HepG2 (cell line): ENCODE results near the gene IBTK. TPM values are rescaled to one million over a fixed set of nuclear protein-coding genes. Genes with fewer than 3 reads are reported as not detected.

ENCODE experiments used
- MAFF ChIP-seq: IDR thresholded peaks from 2 replicates; pipeline ENCODE4 v1.6.1; 2011; ENCODE audit warnings: low read depth, low read length, improper control_type of control experiment
- NFKBIZ ChIP-seq: IDR thresholded peaks from 2 replicates; pipeline ENCODE4 v1.6.1; 2018; ENCODE audit warnings: missing genetic modification reagents, missing compliant biosample characterization
- RXRB ChIP-seq: IDR thresholded peaks from 2 replicates; pipeline ENCODE4 v1.6.1; 2016; ENCODE audit warnings: borderline replicate concordance, missing genetic modification reagents, missing compliant biosample characterization
- TCF7L2 ChIP-seq: IDR thresholded peaks from 2 replicates; pipeline ENCODE4 v1.6.1; 2011; ENCODE audit warnings: mild to moderate bottlenecking, low read depth, low read length, moderate library complexity
- TP53 ChIP-seq: sonication (generic); formaldehyde crosslinking; conservative IDR thresholded peaks from 2 replicates; pipeline ENCODE4 v1.4.0; 2020; ENCODE audit warnings: missing genetic modification reagents
- ZKSCAN5 ChIP-seq: sonication (generic); formaldehyde crosslinking; IDR thresholded peaks from 2 replicates; pipeline ENCODE4 v1.5.1; 2020; ENCODE audit warnings: mild to moderate bottlenecking, missing genetic modification reagents
- ZNF766 ChIP-seq: sonication (generic); formaldehyde crosslinking; IDR thresholded peaks from 2 replicates; pipeline ENCODE4 v1.5.0; 2020; ENCODE audit warnings: missing genetic modification reagents, borderline replicate concordance
- ZSCAN9 ChIP-seq: IDR thresholded peaks from 2 replicates; pipeline ENCODE4 v1.6.1; 2016; ENCODE audit warnings: borderline replicate concordance
- polyA plus RNA-seq, 8 experiments: library from polyadenylated mRNA; depleted of rRNA in 3 of 8; stranded (reverse) in 7 of 8; unstranded in 1 of 8; fragments of >200 nt; fragmentation: Illumina TruSeq in 4 of 8; extraction: Trizol in 4 of 8; gene quantifications; 2 replicates each; pipeline versions ENCODE4 v1.2.1 to v1.2.3, GENCODE V29; 2011 to 2016; ENCODE audit warnings: low read depth in 4 of 8, missing spikeins in 1 of 8, mixed read lengths in 1 of 8; ENCODE audit not compliant: insufficient read depth in 1 of 8
- total RNA-seq, 5 experiments: library from RNA; depleted of rRNA; stranded (reverse); fragments of >200 nt; fragmentation: Illumina TruSeq; extraction: Trizol; gene quantifications; 2 replicates each; pipeline ENCODE4 v1.2.3, GENCODE V29; 2016; ENCODE audit warnings: low read depth in 1 of 5
- TF ChIP-seq, protein P1 (sequence below): IDR thresholded peaks from 2 replicates; pipeline ENCODE4 v1.6.1; 2016
- TF ChIP-seq, protein P2 (sequence below): sonication (generic); formaldehyde crosslinking; IDR thresholded peaks from 2 replicates; pipeline ENCODE4 v1.4.0; 2020; ENCODE audit warnings: missing genetic modification reagents
- TF ChIP-seq, protein P3 (sequence below), 2 experiments: fragments of 450-650 bp in 1 of 2; sonication (generic) in 1 of 2; formaldehyde crosslinking in 1 of 2; IDR thresholded peaks; 2 replicates each; pipeline versions ENCODE4 v1.6.1 to v1.8.0; 2016 to 2022; ENCODE audit warnings: antibody characterized with exemption in 1 of 2, mild to moderate bottlenecking in 1 of 2, missing genetic modification reagents in 1 of 2
- TF ChIP-seq, protein P4 (sequence below): sonication (generic); formaldehyde crosslinking; IDR thresholded peaks from 2 replicates; pipeline ENCODE4 v1.8.1; 2023; ENCODE audit warnings: mild to moderate bottlenecking, moderate library complexity, missing genetic modification reagents

Gene IBTK
- total and polyA plus RNA-seq, 2 of the 13 experiments (the other 11 are each of a cell fraction or from before 2014, with no cell fraction given), result 23.8 to 60.0 TPM

DNA sequence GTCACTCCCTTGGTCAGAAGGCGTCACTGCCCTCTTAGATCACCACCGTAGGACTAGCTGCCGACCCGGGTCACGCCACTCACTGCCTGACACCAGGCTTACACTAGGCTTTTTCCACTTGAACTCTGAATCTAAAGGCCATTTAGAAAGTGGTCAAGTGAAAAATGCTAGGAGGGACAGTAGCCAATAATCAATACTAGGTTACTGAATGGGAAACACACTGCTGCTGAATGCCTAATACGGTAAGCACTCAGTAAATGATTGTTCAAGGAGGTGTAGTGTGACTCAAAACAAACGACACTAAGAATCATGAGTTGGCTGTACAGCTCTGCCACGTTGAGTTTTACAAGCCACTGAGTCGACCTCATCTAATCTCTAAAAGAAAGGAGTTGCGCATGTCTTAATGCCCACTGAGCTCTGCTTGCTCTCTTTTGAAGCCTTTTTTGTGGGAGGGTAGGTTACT, 760 bp upstream of the IBTK start (continued):
- TF ChIP-seq TP53 (no peak), ZKSCAN5 (CRISPR knock-in tag) (no peak), NFKBIZ (CRISPR knock-in tag) (no peak), ZNF766 (CRISPR knock-in tag) (no peak), ZSCAN9 (CRISPR knock-in tag) (no peak), RXRB (no peak; the same call in 1 of the 2 replicates), TCF7L2 (no peak), MAFF (peak; percentile 64)
- TF ChIP-seq, protein P1, sequence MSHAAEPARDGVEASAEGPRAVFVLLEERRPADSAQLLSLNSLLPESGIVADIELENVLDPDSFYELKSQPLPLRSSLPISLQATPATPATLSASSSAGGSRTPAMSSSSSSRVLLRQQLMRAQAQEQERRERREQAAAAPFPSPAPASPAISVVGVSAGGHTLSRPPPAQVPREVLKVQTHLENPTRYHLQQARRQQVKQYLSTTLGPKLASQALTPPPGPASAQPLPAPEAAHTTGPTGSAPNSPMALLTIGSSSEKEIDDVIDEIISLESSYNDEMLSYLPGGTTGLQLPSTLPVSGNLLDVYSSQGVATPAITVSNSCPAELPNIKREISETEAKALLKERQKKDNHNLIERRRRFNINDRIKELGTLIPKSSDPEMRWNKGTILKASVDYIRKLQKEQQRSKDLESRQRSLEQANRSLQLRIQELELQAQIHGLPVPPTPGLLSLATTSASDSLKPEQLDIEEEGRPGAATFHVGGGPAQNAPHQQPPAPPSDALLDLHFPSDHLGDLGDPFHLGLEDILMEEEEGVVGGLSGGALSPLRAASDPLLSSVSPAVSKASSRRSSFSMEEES (CRISPR knock-in tag), result peak; percentile 57; the same call in 1 of the 2 replicates
- TF ChIP-seq, protein P2, sequence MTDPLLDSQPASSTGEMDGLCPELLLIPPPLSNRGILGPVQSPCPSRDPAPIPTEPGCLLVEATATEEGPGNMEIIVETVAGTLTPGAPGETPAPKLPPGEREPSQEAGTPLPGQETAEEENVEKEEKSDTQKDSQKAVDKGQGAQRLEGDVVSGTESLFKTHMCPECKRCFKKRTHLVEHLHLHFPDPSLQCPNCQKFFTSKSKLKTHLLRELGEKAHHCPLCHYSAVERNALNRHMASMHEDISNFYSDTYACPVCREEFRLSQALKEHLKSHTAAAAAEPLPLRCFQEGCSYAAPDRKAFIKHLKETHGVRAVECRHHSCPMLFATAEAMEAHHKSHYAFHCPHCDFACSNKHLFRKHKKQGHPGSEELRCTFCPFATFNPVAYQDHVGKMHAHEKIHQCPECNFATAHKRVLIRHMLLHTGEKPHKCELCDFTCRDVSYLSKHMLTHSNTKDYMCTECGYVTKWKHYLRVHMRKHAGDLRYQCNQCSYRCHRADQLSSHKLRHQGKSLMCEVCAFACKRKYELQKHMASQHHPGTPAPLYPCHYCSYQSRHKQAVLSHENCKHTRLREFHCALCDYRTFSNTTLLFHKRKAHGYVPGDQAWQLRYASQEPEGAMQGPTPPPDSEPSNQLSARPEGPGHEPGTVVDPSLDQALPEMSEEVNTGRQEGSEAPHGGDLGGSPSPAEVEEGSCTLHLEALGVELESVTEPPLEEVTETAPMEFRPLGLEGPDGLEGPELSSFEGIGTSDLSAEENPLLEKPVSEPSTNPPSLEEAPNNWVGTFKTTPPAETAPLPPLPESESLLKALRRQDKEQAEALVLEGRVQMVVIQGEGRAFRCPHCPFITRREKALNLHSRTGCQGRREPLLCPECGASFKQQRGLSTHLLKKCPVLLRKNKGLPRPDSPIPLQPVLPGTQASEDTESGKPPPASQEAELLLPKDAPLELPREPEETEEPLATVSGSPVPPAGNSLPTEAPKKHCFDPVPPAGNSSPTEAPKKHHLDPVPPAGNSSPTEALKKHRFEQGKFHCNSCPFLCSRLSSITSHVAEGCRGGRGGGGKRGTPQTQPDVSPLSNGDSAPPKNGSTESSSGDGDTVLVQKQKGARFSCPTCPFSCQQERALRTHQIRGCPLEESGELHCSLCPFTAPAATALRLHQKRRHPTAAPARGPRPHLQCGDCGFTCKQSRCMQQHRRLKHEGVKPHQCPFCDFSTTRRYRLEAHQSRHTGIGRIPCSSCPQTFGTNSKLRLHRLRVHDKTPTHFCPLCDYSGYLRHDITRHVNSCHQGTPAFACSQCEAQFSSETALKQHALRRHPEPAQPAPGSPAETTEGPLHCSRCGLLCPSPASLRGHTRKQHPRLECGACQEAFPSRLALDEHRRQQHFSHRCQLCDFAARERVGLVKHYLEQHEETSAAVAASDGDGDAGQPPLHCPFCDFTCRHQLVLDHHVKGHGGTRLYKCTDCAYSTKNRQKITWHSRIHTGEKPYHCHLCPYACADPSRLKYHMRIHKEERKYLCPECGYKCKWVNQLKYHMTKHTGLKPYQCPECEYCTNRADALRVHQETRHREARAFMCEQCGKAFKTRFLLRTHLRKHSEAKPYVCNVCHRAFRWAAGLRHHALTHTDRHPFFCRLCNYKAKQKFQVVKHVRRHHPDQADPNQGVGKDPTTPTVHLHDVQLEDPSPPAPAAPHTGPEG, result no peak
- TF ChIP-seq, protein P3, sequence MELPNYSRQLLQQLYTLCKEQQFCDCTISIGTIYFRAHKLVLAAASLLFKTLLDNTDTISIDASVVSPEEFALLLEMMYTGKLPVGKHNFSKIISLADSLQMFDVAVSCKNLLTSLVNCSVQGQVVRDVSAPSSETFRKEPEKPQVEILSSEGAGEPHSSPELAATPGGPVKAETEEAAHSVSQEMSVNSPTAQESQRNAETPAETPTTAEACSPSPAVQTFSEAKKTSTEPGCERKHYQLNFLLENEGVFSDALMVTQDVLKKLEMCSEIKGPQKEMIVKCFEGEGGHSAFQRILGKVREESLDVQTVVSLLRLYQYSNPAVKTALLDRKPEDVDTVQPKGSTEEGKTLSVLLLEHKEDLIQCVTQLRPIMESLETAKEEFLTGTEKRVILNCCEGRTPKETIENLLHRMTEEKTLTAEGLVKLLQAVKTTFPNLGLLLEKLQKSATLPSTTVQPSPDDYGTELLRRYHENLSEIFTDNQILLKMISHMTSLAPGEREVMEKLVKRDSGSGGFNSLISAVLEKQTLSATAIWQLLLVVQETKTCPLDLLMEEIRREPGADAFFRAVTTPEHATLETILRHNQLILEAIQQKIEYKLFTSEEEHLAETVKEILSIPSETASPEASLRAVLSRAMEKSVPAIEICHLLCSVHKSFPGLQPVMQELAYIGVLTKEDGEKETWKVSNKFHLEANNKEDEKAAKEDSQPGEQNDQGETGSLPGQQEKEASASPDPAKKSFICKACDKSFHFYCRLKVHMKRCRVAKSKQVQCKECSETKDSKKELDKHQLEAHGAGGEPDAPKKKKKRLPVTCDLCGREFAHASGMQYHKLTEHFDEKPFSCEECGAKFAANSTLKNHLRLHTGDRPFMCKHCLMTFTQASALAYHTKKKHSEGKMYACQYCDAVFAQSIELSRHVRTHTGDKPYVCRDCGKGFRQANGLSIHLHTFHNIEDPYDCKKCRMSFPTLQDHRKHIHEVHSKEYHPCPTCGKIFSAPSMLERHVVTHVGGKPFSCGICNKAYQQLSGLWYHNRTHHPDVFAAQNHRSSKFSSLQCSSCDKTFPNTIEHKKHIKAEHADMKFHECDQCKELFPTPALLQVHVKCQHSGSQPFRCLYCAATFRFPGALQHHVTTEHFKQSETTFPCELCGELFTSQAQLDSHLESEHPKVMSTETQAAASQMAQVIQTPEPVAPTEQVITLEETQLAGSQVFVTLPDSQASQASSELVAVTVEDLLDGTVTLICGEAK (IDR thresholded peaks at IDR 0.05), result no peak
- TF ChIP-seq, protein P3 (CRISPR knock-in tag; IDR thresholded peaks at IDR 0.05), result no peak
- TF ChIP-seq, protein P4, sequence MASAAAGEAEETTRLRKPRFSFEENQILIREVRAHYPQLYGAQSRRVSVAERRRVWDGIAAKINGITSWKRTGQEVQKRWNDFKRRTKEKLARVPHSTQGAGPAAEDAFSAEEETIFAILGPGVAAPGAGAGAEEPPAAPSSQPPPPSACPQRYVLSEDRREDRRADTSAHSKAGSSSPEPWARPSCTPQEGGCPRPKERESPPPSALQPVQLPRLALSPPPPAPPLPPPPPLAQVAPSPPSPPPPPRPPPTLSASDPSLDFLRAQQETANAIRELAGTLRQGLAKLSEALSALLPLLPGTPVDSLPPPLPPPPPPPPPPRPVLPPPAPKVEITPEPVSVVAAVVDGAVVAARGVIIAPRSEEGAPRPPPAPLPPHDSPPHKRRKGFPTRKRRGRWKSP (CRISPR knock-in tag), result no peak
